ENCODE measurements around the gene CASP3.

DNA sequence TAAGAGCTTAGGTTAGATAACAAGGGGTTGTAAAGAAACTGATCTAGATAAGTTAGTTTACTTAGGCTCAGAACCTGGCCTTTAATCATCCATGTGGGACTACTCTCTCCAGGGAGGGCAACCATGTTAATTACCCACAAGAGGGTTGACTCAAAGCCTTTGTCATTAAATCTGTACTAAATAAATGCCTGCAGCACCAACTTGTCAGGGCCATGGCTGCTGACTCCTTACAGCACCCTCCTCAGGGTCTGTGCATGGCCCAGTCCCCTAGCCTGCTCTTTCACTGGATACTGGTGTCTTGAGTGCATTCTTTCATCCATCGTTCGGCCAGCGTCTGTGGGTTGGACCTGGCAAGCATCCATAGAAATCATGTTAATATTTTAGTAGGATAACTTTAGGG lies 34.7 kb downstream of the CASP3 start:
- TF ChIP-seq, protein P1, sequence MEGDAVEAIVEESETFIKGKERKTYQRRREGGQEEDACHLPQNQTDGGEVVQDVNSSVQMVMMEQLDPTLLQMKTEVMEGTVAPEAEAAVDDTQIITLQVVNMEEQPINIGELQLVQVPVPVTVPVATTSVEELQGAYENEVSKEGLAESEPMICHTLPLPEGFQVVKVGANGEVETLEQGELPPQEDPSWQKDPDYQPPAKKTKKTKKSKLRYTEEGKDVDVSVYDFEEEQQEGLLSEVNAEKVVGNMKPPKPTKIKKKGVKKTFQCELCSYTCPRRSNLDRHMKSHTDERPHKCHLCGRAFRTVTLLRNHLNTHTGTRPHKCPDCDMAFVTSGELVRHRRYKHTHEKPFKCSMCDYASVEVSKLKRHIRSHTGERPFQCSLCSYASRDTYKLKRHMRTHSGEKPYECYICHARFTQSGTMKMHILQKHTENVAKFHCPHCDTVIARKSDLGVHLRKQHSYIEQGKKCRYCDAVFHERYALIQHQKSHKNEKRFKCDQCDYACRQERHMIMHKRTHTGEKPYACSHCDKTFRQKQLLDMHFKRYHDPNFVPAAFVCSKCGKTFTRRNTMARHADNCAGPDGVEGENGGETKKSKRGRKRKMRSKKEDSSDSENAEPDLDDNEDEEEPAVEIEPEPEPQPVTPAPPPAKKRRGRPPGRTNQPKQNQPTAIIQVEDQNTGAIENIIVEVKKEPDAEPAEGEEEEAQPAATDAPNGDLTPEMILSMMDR (IDR thresholded peaks at IDR 0.05), result no peak
- TF ChIP-seq POLR2A (IDR thresholded peaks at IDR 0.05), result no peak
